Measurements from ENCODE around the gene SERTAD3.

DNA sequence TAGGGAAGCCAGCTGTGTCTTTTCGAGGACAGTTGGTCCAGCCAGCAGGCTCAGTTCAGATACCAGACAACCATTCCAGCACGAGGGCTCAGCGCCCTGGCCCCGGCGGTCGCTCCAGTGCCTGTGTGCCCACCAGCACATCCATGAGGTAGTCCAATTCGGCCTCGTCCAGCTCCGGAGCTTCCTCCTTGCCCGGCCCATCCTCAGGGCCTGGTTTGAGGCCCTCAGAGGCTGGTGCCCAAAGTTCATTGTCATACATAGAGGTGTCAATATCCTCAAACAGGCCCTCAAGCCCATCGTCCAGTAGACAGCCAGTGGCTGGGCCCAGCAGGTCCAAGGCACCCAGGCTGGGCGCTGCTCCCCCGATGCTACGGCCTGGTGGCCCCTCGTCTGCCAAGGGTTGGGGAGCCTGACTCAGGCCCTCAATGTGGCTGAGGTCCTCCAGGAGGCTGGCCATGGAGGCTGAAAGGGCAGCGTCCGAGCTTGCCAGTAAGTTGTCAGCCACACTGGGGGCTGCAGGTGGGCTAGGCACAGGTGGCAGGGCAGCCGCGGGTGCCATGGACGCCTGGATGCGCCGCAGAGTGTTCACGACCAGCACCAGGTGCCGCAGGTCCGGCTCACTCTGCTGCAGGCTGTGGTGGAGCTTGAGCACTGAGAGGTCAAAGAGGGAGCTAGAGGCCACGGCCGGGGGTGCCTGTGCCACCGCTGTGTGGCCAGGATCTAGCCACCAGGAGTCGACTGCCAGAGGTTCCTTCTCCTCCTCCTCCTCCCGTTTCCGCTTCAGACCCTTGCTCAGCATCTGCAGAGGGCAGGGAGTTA is 21.2 kb downstream of the SERTAD3 start:
- TF ChIP-seq ZNF384 (IDR thresholded peaks at IDR 0.05): no peak
- no peak for TF ChIP-seq ELF4 (IDR thresholded peaks at IDR 0.05)
- no peak for TF ChIP-seq L3MBTL2 (conservative IDR thresholded peaks at IDR 0.05)
- no peak for TF ChIP-seq SUZ12 (IDR thresholded peaks at IDR 0.05)
- TF ChIP-seq FOXK2 (IDR thresholded peaks at IDR 0.05): no peak
- TF ChIP-seq PKNOX1 (IDR thresholded peaks at IDR 0.05): no peak
